CD4-positive, alpha-beta T cell treated with Interleukin-6 for 4 hours (primary cell): ENCODE results near the gene DRC3.
A peak's percentile ranks its signal among the peaks of the same experiment; 100 is the strongest.

Experiments used
- DNase-seq: peaks from one replicate; pipeline ENCODE4 v3.0.0-alpha.2; 2020; ENCODE audit warnings: mixed read lengths

DRC3 gene

DNA sequence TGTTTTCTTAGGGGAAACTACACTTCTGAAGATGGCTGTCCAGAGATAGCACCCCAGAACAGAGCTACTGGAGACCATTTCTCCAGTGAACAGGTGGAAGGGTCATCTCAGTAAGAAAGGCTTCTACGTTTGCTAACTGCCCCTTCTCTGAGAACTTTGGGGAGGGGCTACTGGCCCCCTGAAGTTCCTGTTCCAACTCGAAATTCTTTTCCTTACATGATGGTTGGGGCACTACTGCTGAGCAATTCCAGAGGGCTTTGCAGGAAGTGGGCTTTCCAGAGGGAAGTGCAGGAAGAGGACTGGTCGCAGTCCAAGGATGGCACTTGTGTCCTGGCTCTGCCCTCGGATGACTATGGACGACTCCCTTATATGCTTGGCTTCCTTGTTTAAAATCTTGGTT lies 31.6 kb upstream of the DRC3 start:
- DNase-seq, result no peak

- DNase-seq, result no peak
Measured at GRCh38 chr17:17942846-17943245, 29.8 kb upstream of the DRC3 start.

- no peak for DNase-seq
Measured at GRCh38 chr17:17943281-17943984, 29.2 kb upstream of the DRC3 start.

DNA sequence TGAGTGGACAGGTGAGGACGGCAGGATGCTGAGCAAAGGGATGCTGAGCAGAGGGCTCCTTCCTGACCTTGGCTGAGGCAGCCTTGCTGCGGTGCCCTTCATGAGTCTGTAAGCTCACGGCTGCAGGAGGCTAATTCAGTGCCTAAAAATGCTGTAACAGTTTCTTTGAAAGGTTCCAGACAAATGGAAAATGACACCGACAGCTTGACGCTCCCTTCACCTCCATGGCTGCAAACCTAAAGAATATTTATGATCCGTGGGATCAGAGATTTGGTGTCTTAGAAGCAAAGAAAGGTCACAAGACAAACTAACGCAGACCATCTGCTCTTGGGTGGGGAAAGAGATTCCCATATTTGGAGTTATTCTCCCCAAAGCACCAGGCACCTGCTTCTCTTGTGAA lies 28.4 kb upstream of the DRC3 start:
- DNase-seq, result no peak

- no peak for DNase-seq
Measured at GRCh38 chr17:17944743-17945142, 27.9 kb upstream of the DRC3 start.

DNA sequence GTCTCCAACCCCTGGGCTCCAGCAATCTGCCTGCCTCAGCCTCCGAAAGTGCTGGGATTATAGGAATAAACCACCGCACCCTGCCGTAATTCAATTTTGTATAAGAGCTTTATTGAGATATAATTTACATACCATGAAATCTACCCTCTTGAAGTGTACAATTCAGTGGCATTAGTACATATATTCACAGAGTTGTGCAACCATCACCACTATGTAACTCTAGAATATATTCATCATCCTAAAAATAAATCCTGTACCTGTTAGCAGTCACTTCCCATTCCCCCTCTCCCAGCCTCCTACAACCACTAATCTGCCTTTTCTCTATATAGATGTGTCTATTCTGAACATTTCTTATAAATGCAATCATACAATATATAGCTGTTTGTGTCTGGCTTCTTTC lies 26.6 kb upstream of the DRC3 start:
- DNase-seq, result no peak

GRCh38 chr17:17947309-17947708 lies 25.4 kb upstream of the DRC3 start:
- DNase-seq, result no peak

- DNase-seq, result no peak
Measured at GRCh38 chr17:17947966-17948365, 24.7 kb upstream of the DRC3 start.

- DNase-seq, result no peak
Measured at GRCh38 chr17:17950347-17950746, 22.3 kb upstream of the DRC3 start.

- no peak for DNase-seq
Measured at GRCh38 chr17:17950806-17951205, 21.9 kb upstream of the DRC3 start.

- no peak for DNase-seq
Measured at GRCh38 chr17:17951524-17951923, 21.1 kb upstream of the DRC3 start.

- no peak for DNase-seq
Measured at GRCh38 chr17:17952691-17953090, 20.0 kb upstream of the DRC3 start.

GRCh38 chr17:17954079-17954478 lies 18.6 kb upstream of the DRC3 start:
- DNase-seq, result no peak

- DNase-seq, result peak; percentile 24
Measured at GRCh38 chr17:17955790-17956341, 16.8 kb upstream of the DRC3 start.

- DNase-seq, result no peak
Measured at GRCh38 chr17:17957584-17957916, 15.1 kb upstream of the DRC3 start.

- no peak for DNase-seq
Measured at GRCh38 chr17:17958982-17959381, 13.7 kb upstream of the DRC3 start.

DNA sequence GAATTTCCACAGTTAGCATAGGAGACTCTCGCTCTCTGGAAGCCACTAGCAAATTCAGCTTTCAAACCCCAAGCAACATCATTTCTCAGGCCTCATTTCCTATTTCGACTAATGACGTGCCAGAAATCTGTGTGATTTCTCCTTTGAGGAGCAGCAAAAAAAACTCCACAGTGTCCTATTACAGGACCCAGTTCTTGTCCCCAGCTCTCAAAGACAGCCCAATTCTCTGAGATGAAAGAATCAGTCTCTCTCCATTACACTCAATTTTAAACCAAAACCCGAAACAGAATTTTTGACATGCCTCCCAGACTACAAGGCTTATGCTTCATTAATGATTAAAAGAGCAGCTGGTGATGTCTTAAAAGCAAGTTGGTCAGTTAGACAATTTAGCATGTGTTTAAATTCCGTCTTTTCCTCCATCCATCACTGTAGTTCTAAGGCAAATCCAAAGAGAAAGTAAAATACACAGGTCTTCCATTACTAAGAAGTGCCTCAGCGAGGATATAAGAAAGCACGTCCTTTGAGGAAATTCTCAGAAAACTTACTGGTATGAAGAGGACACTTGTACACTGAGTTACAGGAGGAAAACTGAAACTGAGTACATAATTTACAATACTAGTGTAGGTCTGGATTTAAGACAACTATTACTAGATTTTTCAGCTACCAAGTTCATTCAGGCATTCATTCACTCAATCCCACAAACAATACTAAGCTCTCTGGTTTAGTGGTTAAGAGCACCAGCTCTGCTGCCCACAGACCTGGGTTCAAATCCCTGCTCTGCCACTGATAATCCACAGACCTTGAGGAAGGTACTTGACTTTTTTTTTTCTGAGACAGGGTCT lies 12.9 kb upstream of the DRC3 start:
- peak; percentile 12 for DNase-seq

- DNase-seq, result no peak
Measured at GRCh38 chr17:17960500-17961030, 12.1 kb upstream of the DRC3 start.

GRCh38 chr17:17963066-17963465 lies 9.6 kb upstream of the DRC3 start:
- no peak for DNase-seq

- DNase-seq, result no peak
Measured at GRCh38 chr17:17963694-17964436, 8.8 kb upstream of the DRC3 start.

- DNase-seq, result no peak
Measured at GRCh38 chr17:17964710-17965109, 8.0 kb upstream of the DRC3 start.

DNA sequence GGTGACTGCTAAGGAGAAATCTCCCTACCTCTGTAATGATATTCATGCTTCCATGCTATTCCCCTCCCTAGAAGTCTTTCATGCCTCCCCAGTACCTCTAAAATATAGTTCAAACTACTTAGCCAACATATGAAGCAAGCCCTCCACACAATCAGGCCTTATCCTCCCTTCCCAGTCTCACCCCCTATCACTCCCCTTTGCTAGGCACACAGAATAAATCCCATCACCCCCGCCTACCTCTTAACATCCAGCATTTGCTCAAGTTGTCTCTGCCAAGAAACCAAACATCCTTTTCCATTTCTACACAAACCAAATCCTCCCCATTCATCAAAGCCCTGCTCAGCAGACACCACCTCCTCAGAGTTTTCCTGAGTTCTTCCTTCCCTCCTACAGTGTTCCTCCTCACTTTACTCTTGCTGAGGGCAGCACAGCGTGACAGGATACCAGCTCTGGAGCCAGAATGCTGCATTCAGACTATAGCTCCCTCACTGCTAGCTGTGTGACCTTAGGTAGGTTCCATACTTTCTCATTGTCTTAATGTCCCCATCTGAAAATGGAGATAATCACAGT lies 7.4 kb upstream of the DRC3 start:
- DNase-seq, result no peak

GRCh38 chr17:17966399-17966798 lies 6.3 kb upstream of the DRC3 start:
- no peak for DNase-seq
